ENCODE results near the gene NPC2. TPM values are rescaled to one million over a fixed set of nuclear protein-coding genes. Genes with fewer than 3 reads are reported as not detected.

Gene NPC2
- total and polyA plus RNA-seq, 9 of the 15 experiments (the other 6 are each of a cell fraction or from before 2014, with no cell fraction given), result 16.6 to 74.1 (median 32.6) TPM

GRCh38 chr14:74525361-74525851, 32.3 kb upstream of the NPC2 start:
- H3K27ac ChIP-seq (ENCODE audit: extremely low read depth, low read depth, low read length), result no peak overlapping the region
- H3K4me3 ChIP-seq, result no peak overlapping the region
- ATAC-seq (no peak), DNase-seq (ENCODE audit: extremely low read depth in 1 of 4, low spot score in 3 of 4) (no peak), FAIRE-seq (no peak)
- H3K9me1 ChIP-seq (ENCODE audit: control insufficient read depth, insufficient read depth, low read length), result no peaks in the 10 kb centered on the region
- H3K9me3 ChIP-seq (replicated peaks; ENCODE audit: control insufficient read depth, insufficient read depth, low read depth, low read length), result no peaks in the 10 kb centered on the region
- BruUV-seq (replicated peaks), result no TSS peak
- H3K9ac ChIP-seq (ENCODE audit: insufficient read depth in 1 of 2, low read depth in 2 of 2, low read length in 2 of 2), result no peak overlapping the region
- no peaks in the 10 kb centered on the region for H4K20me1 ChIP-seq (replicated peaks; ENCODE audit: control insufficient read depth, insufficient read depth, low read length)
- 0% methylated on average over 4 of the region's 4 CpGs for WGBS (ENCODE audit: insufficient coverage, low coverage, missing lambda C conversion rate)
- intact Hi-C loops (cut with micrococcal nuclease) (no loop called here), in situ Hi-C loops (cut with MboI) (no loop called here)
- peaks cover 0 to 30% of the 10 kb centered on the region in 2 experiments; a peak in 3 of 5 replicates for H3K27me3 ChIP-seq (ENCODE audit: control insufficient read depth in 2 of 2, insufficient read depth in 2 of 2, low read length in 2 of 2)
- no peak overlapping the region for H3K4me2 ChIP-seq (ENCODE audit: insufficient read depth, low read length)
- no peak overlapping the region for H2AFZ ChIP-seq (ENCODE audit: low read depth, low read length)
- no peaks in the 10 kb centered on the region for H3K36me3 ChIP-seq (ENCODE audit: control insufficient read depth, insufficient read depth, low read length)
- CTCF ChIA-PET (ENCODE audit: low intra/inter-chr PET ratio), result no interaction called here
- peaks cover 0 to 10% of the 10 kb centered on the region in 2 experiments; a peak in 2 of 5 replicates for H3K4me1 ChIP-seq (replicated peaks in 1 of 2; ENCODE audit: control insufficient read depth in 2 of 2, insufficient read depth in 2 of 2, low read length in 2 of 2)
- no peaks in the 10 kb centered on the region for H3K79me2 ChIP-seq (ENCODE audit: control insufficient read depth, insufficient read depth, low read length)
- POLR2A ChIA-PET, result interaction anchor here (0.6 kb wide), 1 partner anchor 9 kb away, joined by 3 read pairs; no protein-coding TSS in a partner anchor
- TF ChIP-seq L3MBTL2 (IDR thresholded peaks at IDR 0.05) (no peak), ZFX (CRISPR knock-in tag; IDR thresholded peaks at IDR 0.05) (no peak), HSF4 (CRISPR knock-in tag; IDR thresholded peaks at IDR 0.05; ENCODE audit: borderline replicate concordance) (no peak), IRF2 (CRISPR knock-in tag; IDR thresholded peaks at IDR 0.05) (no peak), ZNF232 (CRISPR knock-in tag; IDR thresholded peaks at IDR 0.05) (no peak), NR2C2 (CRISPR knock-in tag; IDR thresholded peaks at IDR 0.05) (no peak), NR2C2 (tag; IDR thresholded peaks at IDR 0.05) (no peak), THAP12 (CRISPR knock-in tag; IDR thresholded peaks at IDR 0.05) (no peak), PBX2 (CRISPR knock-in tag; IDR thresholded peaks at IDR 0.05; ENCODE audit: low read depth) (no peak), PBX2 (tag; conservative IDR thresholded peaks at IDR 0.05; ENCODE audit: low read depth) (no peak), ZNF253 (CRISPR knock-in tag; conservative IDR thresholded peaks at IDR 0.05) (no peak), SAP30 (IDR thresholded peaks at IDR 0.05; ENCODE audit: borderline replicate concordance, insufficient read depth, low read depth, low read length, poor library complexity, severe bottlenecking) (no peak), ZBTB26 (CRISPR knock-in tag; IDR thresholded peaks at IDR 0.05) (no peak), TRIM25 (IDR thresholded peaks at IDR 0.05; ENCODE audit: borderline replicate concordance) (no peak), ZFPM2 (CRISPR knock-in tag; IDR thresholded peaks at IDR 0.05) (no peak), NFATC3 (IDR thresholded peaks at IDR 0.05) (no peak)

All from K562 (cell line).